Glomerular visceral epithelial cell (primary cell): Measurements from ENCODE around the gene FGGY.
A peak's percentile ranks its signal among the peaks of the same experiment; 100 is the strongest.
"Not testable (repeated sequence)": the region's sequence is repeated elsewhere in the genome, so short reads cannot be mapped to it uniquely, and the experiment has no call there.

Experiments used
- DNase-seq: peaks from one replicate; pipeline ENCODE4 v3.0.0-alpha.2; 2016; ENCODE audit errors: extremely low spot score

FGGY gene

DNA sequence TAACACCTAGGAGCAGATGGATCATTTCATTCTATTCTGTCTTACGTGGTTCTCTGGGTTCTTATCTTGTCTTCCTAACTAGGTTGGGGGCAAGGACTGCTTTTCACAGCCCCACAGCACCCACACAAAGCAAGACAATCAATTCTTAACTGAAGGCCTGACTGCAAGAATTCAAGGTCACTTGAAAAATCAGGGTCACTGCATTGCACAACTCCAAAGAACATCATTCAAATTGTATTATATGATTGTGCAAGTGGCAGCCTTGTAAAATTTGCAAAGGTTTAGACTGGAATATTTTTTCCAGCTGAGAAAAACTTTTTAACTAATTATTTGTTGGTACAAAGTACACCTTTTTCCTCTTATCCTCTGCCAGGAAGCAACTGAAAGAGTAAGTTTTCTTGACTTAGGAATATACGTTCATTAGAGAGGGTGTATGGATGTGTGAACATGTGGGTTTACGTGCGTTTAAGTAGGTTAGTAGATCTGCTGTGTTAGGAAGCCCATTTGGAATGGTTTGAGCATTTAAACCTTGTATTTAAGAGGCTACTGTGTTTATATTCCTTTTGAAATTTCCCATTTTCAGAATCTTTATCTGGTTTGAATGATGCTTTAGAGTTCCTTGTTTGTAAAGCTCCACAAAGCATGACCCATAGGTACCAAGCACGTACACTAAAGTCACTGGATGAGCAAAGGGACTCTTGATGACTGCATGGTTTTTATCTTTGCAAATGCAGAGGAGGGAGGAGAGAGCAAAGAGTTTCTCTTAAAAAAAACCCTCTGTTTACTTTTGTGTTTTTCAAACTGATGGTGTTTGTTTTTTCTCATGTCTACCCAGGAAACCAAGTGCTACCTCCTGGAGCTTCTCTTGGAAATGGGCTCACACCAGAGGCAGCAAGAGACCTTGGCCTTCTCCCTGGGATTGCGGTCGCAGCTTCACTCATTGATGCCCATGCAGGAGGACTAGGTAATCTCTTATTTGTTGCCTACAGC lies 214.9 kb downstream of the FGGY start:
- DNase-seq, result no peak

DNA sequence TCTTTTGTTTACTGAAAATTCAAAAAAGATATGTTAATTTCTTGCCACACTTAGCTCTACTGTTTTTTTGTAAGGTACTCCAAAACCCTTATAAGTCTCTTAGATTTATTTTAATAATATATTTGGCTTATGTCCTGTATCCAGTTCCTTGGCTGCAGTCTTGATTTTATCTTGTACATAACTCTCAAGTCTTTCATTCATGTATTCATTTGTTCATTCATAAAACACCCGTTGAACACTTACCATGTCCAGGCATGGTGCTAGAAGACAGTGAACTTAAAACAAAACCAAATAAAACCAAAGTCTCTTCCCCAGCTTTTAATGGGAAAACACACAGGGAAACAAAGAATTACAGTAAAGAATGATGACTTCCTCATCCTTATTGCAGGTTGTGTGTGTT lies 215.8 kb downstream of the FGGY start:
- no peak for DNase-seq

DNA sequence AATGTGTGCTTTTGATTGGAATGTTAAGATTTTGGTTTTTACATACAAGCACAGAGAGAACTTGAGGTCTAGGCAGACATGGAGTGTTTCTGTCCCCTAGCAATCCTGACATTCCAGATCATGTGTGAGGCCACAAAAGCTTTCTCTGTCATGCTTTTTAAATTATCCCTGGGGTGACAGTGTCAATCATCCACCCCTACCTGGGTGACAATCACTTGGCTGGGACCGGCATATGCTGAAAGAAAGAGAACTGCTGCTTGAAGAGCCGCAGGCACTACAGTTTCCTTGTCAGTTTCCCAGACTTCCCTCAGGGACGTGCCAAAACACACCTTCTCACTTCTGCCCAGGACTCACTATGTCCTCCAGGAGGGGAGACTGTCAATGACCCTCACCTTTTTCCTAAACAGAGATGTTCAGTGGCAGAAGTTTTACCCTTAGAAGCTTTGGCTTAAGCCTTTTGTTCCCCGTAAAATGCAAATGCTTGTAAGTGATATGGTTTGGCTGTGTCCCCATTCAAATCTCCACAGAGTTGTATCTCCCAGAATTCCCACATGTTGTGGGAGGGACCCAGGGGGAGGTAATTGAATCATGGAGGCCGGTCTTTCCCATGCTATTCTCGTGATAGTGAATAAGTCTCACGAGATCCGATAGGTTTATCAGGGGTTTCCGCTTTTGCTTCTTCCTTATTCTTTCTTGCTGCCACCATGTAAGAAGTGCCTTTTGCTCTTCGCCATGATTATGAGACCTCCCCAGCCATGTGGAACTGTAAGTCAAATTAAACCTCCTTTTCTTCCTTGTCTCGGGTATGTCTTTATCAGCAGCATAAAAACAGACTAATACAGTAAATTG lies 217.4 kb downstream of the FGGY start:
- DNase-seq, result no peak

DNA sequence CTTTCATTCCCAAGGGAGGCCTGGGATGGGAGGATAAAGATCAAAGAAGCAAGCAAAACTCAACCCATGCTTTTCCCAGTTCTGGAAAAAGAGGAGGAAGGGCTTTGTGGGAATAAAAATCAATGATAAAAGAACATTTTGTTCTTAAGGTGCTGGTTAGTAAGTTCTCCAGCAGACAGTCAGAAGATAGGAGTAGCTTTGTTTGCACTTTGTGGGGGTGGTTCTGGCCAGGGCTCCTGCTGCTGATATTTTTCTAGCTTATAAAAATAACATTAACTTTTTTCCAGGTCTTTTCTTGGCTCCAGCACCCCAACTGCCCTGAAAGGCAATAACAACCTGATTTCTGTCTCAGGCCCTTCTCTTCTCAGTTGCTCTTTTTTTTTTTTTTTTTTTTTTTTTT lies 220.0 kb downstream of the FGGY start:
- no peak for DNase-seq

DNA sequence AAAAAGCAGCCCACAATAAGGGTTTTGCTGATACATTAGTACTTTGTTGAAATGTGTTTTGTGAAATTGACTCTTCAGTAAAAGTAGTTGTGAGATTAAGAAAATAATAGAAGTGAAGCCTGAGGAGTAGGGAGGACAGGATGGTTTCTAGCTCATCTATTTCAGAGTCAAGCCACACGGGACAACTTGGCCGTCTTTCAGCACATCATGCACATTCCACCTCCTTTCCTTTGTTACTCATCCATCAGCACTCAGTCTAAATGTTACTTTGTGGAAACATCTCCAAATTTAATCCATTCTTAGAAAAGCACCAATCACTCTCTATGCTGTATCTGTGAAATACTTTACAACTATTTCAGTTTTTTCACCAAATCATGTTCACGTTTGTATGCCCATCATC lies 223.3 kb downstream of the FGGY start:
- DNase-seq, result no peak

DNA sequence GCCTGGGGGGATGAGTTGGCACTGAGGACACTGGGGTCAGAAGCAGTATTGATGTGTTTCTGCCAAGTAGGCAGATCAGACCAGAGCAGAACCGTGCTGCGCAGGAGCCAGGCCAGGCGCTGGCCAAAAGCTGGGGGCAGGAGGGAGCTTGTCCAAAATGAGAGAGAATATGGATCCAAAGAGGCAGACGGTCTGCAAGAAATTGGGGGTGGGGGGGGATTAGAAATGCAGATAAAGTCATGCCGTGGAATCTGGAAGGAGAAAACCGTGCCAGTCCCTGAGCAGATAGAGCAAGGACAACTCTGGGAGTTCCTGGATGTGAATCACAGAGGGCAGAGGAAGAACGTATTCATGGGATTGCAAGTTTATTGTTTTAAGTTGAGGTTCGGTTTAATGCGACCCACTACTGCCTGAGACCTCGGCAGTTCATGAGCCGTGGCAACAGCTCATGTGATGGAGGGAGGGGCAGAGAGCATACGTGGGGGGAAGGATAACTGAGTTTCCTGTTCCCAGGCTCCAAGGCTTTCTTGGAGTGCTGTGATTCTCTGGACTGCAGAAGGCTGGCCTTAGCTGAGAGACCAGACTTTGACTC lies 224.0 kb downstream of the FGGY start:
- DNase-seq, result peak; percentile 65

DNA sequence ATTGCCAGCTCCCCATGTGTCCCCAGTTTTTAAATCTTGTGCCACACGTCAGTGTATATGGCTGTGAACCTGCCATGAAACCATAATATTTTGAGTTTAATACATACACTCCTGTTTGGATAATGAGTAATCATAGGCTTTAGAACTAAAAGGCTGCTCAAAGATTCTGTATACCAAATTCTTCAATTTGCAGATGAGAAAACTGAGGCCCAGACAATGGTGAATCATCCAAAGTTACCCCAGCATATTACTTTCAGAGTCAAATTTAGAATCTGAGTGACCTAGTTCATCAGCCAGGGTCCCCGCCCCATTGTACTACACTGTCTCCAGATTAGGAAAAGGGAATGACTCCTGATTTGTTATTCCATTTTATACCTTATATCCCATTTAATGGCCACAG lies 224.6 kb downstream of the FGGY start:
- DNase-seq, result no peak

DNA sequence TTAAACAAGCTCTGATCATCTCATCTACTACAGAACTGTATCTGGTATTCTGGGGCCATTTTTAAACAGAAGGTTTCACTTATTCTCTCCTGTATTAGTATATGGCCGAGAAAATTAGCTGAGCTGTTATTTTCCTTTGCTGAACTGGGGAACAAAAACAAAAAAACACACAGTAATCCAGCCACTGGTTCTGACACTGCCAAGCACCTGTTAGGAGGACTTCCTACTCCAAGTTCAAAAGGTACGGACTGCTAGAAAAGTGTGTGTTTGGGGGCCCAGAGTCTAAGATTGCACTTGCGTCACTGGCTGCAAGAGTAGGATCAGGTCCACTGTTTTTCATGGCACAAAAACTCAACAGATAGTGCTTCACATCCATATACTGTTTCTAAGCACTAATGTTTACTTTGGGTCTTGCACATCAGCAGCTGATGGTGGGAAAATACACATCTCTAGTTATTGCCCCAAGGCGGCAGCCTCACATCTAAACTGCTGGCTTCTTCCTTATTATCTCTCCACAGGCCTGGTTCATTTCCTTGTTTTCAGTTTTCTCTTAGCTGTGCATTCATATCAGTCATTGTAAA lies 226.1 kb downstream of the FGGY start:
- no peak for DNase-seq

DNA sequence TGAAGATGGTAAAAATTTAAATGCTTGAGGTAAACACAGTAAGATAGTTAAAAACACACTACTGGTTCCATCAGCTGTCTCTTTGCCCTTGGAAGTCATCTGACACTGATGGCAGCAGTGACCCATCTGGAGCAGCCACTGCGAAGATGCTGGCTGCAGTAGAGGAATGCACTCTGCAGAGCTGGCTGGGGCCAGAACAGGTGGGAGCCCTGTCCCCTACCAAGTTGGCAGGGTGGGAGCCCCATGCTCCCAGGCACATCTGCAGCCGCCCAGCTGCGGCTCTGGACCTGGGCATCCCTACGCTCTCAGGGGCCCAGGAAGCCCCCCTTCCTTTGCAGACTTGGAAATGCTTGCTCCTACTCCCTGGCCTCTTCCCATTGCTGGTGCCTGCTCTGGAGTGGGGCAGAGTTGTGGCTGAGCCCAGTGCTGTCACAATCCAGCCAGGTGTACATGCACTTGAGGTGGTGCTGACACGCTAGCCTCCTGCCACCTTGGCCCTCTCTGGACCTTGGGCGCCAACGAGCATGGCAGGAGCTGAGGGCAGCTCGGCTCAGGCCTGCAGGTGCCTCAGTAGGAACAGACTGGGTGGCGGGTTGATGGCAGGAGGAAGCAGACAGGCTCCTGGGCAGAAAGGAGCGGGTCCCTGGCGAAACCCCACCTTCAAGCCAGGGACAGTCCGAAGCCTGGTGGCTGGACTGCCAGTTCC lies 227.0 kb downstream of the FGGY start:
- DNase-seq, result no peak

DNA sequence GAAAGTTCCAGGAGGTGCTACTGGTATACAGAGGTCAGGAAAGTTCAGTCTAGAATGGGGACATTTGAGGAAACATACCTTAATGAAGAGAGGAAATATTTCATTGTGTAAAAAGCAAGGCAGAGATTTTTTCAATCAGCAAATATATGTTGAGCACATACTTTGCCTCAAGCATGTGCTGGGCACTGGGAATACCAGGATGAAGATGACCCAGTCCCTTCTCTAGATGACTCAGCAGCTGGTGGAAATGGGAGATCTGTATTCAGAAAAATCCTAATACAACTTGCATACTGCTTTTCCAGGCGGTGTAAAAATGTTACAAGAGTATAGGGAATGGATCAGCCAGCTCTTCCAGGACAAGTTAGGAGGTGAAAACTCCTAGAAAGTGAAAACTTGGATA lies 229.3 kb downstream of the FGGY start:
- no peak for DNase-seq

DNA sequence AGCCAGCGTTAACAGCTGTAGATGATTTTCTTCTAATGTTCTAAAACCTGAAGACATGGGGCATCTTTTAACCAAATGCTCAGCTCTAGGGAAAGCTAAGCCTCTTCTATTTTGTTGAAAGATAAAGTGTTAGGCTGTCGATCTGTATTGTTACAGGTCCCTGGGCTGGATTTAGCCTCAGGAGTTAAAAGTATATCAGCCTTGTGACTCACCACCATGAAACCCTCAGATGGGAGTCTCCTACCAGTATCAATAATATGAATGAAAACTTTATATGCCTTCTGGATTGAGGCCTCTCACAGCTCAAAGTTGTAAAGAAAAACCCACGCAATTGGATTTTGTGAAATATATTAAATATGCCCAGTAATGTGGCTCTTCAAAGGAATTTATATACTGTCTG lies 231.6 kb downstream of the FGGY start:
- DNase-seq, result no peak

DNA sequence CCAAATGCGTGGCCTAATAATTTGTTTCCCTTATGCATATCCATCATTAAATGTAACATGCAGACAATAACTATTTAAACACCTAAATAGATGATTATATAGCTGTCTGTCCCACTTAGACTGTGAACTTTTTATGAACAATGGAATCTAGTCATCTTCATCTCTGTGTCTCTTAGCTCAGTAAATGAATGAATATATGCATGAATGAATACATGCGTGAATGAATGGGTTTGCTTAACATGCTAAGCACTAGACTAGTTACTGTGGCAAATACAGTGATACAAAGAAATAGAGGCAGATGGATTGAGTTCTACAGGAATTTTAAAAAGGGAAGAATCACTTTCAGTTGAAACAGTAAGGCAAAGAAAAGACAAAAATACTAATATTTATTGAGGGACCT lies 232.0 kb downstream of the FGGY start:
- no peak for DNase-seq

DNA sequence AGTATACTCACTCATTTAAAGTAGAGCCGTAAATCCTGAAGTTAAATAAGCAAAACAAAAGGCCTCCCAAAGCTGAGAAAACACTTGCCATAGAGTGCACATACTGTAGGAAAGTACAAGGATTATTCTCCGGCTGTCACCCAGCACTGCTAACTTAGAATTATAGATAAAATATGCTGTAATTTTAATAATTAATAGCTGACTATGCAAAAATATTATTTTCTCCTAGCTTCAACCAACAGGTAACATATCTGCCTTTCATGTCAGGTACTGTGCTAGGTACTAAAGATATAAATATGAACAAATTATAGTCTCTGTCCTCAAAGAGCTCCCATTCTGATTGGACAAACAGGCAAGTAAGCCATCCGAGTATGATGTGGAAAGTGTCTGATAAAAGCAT lies 233.2 kb downstream of the FGGY start:
- no peak for DNase-seq

DNA sequence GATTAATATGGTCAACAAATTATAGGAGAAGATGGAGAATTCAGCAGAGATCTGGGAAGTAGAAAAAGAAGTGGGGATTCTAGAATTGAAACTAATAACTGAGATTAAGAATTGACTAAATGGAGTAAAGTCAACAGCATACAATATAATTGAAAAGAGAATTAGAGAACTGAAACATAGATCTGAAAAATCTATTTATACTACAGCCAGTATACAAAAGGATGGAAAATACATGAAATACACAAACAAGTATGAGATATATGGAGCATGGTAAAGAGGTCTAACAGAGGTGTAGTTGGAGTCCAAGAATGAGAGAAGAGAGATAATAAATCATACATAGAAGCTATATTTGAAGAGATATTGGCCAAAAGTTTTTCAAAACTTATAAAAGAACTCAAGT lies 235.2 kb downstream of the FGGY start:
- DNase-seq, result no peak

DNA sequence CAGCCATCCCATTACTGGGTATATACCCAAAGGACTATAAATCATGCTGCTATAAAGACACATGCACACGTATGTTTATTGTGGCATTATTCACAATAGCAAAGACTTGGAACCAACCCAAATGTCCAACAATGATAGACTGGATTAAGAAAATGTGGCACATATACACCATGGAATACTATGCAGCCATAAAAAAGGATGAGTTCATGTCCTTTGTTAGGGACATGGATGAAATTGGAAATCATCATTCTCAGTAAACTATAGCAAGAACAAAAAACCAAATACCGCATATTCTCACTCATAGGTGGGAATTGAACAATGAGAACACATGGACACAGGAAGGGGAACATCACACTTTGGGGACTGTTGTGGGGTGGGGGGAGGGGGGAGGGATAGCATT lies 241.6 kb downstream of the FGGY start:
- not testable (repeated sequence) for DNase-seq

DNA sequence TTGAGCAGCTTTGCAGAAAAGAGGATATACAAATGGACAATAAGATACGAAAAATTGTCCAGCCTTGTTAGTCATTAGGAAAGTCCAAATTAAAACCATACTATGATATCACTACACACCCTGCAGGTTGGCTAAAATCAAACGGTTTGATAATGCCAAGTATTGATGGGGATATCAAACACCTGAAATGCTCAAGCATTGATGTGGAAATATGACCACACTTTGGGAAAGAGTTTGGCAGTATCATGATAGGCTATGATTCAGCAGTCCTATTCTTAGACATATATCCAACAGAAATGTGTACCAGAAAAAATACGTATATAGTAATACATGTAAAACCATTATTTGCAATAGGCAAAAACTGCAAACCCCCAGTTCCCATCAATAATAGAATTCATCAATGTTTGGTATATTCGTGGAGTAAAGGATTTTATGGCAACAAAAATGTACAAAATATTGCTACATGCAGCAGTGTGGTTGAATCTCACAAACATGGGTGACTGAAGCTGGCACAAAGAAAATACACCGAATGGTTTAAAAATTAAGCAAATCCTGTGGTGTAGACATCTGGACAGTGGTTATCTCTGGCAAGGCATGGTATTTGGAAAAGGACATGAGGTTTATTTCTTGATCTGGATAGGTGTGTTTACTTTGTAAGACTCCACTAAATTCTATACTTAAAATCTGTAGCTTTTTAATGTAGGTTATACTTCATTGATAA lies 243.2 kb downstream of the FGGY start:
- DNase-seq, result no peak

DNA sequence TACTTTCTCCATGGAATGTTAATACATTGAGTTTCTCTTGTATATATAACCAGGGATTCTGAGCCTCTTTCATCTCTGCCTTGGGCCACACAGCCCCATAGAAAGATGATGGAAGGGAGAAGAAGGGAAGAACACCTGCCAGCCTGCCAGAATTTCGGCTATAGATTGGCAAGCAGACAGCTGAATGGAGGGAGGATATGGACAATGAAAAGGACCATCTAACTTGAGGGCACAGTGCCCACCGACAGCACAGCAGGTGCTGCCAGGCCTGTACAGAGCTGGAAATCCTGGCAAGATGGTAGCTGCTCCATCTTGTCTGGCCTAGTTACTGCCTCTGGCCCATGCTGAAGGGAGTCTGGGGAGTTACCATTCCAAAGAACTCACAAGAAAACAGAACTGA lies 244.3 kb downstream of the FGGY start:
- DNase-seq, result no peak

DNA sequence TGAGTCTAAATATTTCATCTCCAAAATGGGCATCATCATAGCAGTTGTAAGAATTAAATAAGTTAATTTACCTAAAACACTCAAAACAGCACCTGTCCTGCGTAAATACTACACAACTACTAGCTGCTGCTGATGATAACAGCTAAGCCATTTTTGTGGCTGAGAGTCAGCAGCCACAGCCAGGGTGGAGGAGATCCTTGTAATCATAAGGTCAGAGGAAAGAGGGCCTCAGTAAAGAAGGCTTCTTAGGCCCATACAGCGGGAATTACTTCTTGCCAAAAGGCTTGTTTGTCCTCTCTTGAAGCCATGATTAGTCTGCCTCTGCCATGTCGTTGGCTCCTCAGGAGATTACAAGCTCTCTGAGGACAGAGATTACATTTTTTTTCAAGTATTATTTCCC lies 245.0 kb downstream of the FGGY start:
- DNase-seq, result no peak

DNA sequence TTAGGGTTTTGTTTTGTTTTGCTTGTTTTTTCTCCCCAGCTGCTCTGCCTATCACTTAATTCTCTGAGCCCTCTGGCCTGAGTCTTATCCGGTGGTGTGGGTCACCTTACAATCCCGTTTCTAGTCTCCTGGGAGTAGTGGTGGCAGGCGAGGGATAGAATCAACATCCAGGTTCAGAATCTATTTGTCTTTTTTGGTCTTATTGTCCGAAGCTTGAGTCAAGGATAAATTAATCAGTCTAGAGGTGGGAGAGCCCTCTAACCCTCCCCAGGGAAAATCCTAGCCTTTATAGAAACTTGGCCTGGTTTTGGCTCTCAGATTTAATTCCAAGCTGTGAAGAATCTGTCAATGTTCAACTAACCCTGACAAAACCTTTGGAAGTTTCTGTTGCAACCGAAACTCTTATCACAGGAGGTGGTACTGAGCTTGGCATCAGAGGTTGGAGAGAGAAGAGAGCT lies 246.3 kb downstream of the FGGY start:
- no peak for DNase-seq

DNA sequence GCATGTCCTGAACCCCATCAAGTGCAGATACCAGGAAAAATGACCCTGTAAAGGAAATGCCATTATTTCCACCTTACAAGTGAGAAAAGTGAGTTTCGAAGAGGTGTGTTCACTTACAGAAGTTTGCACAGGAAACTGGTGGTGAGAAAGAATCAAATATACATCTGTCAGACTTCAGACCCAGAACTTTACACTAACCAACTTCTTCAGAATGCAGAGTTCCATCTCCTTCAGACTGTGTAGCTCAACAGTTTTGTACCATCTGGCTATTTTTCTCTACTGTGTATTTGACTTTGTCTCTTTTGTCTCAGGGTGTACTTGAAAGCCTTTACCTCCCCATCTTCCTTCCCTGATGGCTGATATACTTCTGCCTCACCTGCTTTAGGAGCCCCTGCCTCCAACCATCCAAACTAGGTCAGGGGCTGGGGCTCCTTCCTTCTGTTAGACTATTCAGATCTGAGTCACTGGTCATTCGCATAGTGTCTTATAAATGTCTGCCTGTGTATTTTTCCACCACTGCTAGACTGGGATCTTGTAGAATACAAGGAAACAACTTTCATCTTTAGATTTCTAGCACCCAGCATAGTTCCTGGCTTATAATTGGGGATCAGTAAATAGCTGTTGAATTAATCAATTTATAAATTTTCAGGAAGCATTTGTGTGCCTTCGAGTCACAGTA lies 247.9 kb downstream of the FGGY start:
- no peak for DNase-seq
